ENCODE results near the gene TEKTIP1.
"Not testable (repeated sequence)": the region's sequence is repeated elsewhere in the genome, so short reads cannot be mapped to it uniquely, and the experiment has no call there.

Gene TEKTIP1

GRCh38 chr19:3576696-3577443, 37.9 kb downstream of the TEKTIP1 start:
- Histone ChIP-seq H3K79me2 (ENCODE audit: low read length) (peaks cover 8% of the 10 kb centered on the region; the same call in 1 of the 2 replicates), H2AFZ (ENCODE audit: low read depth, low read length) (no peak overlapping the region), H3K27me3 (ENCODE audit: low read depth, low read length) (no peaks in the 10 kb centered on the region), H3K9me3 (ENCODE audit: insufficient read depth, low read length) (no peaks in the 10 kb centered on the region), H3K4me1 (ENCODE audit: low read length) (peaks cover 9% of the 10 kb centered on the region), H3K4me3 (ENCODE audit: low read length) (no peak overlapping the region), H3K27ac (ENCODE audit: low read length) (no peak overlapping the region), H3K9ac (ENCODE audit: low read length) (no peak overlapping the region), H3K4me2 (ENCODE audit: low read length) (no peak overlapping the region), H4K20me1 (ENCODE audit: insufficient read depth, low read length) (peaks cover 5% of the 10 kb centered on the region; the same call in 1 of the 2 replicates), H3K36me3 (replicated peaks; ENCODE audit: low read depth, low read length) (peaks cover 11% of the 10 kb centered on the region)
- no peak for TF ChIP-seq CTCF (IDR thresholded peaks at IDR 0.05; ENCODE audit: low read depth, low read length)

GRCh38 chr19:3577723-3578344, 38.9 kb downstream of the TEKTIP1 start:
- Histone ChIP-seq H3K36me3 (replicated peaks; ENCODE audit: low read depth, low read length) (peaks cover 11% of the 10 kb centered on the region), H3K4me3 (ENCODE audit: low read length) (no peak overlapping the region), H2AFZ (ENCODE audit: low read depth, low read length) (no peak overlapping the region), H3K4me2 (ENCODE audit: low read length) (no peak overlapping the region), H4K20me1 (ENCODE audit: insufficient read depth, low read length) (peaks cover 5% of the 10 kb centered on the region; the same call in 1 of the 2 replicates), H3K79me2 (ENCODE audit: low read length) (peaks cover 8% of the 10 kb centered on the region; the same call in 1 of the 2 replicates), H3K9ac (ENCODE audit: low read length) (no peak overlapping the region), H3K27ac (ENCODE audit: low read length) (no peak overlapping the region), H3K27me3 (ENCODE audit: low read depth, low read length) (no peaks in the 10 kb centered on the region), H3K4me1 (ENCODE audit: low read length) (peaks cover 6% of the 10 kb centered on the region), H3K9me3 (ENCODE audit: insufficient read depth, low read length) (no peaks in the 10 kb centered on the region)
- TF ChIP-seq CTCF (IDR thresholded peaks at IDR 0.05; ENCODE audit: low read depth, low read length), result no peak
- no peak for TF ChIP-seq EZH2phosphoT487 (IDR thresholded peaks at IDR 0.05; ENCODE audit: low read depth)

- peaks cover 5% of the 10 kb centered on the region; the same call in 1 of the 2 replicates for H4K20me1 ChIP-seq (ENCODE audit: insufficient read depth, low read length)
- no peak overlapping the region for H3K9ac ChIP-seq (ENCODE audit: low read length)
- no peak overlapping the region for H2AFZ ChIP-seq (ENCODE audit: low read depth, low read length)
- H3K27ac ChIP-seq (ENCODE audit: low read length), result no peak overlapping the region
- no peaks in the 10 kb centered on the region for H3K27me3 ChIP-seq (ENCODE audit: low read depth, low read length)
- peaks cover 6% of the 10 kb centered on the region for H3K4me1 ChIP-seq (ENCODE audit: low read length)
- H3K9me3 ChIP-seq (ENCODE audit: insufficient read depth, low read length), result no peaks in the 10 kb centered on the region
- no peak overlapping the region for H3K4me2 ChIP-seq (ENCODE audit: low read length)
- H3K79me2 ChIP-seq (ENCODE audit: low read length), result peaks cover 6% of the 10 kb centered on the region; the same call in 1 of the 2 replicates
- TF ChIP-seq EZH2phosphoT487 (IDR thresholded peaks at IDR 0.05; ENCODE audit: low read depth) (no peak), CTCF (IDR thresholded peaks at IDR 0.05; ENCODE audit: low read depth, low read length) (no peak)
- H3K4me3 ChIP-seq (ENCODE audit: low read length), result no peak overlapping the region
- peaks cover 11% of the 10 kb centered on the region for H3K36me3 ChIP-seq (replicated peaks; ENCODE audit: low read depth, low read length)
Measured at GRCh38 chr19:3578390-3578789, 39.4 kb downstream of the TEKTIP1 start.

GRCh38 chr19:3580156-3580934, 41.4 kb downstream of the TEKTIP1 start:
- Histone ChIP-seq H3K27me3 (ENCODE audit: low read depth, low read length) (no peaks in the 10 kb centered on the region), H3K9me3 (ENCODE audit: insufficient read depth, low read length) (no peaks in the 10 kb centered on the region), H3K4me2 (ENCODE audit: low read length) (no peak overlapping the region), H4K20me1 (ENCODE audit: insufficient read depth, low read length) (no peaks in the 10 kb centered on the region), H3K36me3 (replicated peaks; ENCODE audit: low read depth, low read length) (peaks cover 7% of the 10 kb centered on the region), H2AFZ (ENCODE audit: low read depth, low read length) (no peak overlapping the region), H3K79me2 (ENCODE audit: low read length) (no peaks in the 10 kb centered on the region), H3K9ac (ENCODE audit: low read length) (no peak overlapping the region), H3K27ac (ENCODE audit: low read length) (no peak overlapping the region), H3K4me3 (ENCODE audit: low read length) (no peak overlapping the region), H3K4me1 (ENCODE audit: low read length) (no peaks in the 10 kb centered on the region)
- TF ChIP-seq EZH2phosphoT487 (IDR thresholded peaks at IDR 0.05; ENCODE audit: low read depth) (no peak), CTCF (IDR thresholded peaks at IDR 0.05; ENCODE audit: low read depth, low read length) (no peak)

GRCh38 chr19:3581792-3582191, 42.8 kb downstream of the TEKTIP1 start:
- H3K9ac ChIP-seq (ENCODE audit: low read length); H3K4me1 ChIP-seq (ENCODE audit: low read length); H3K4me3 ChIP-seq (ENCODE audit: low read length); H3K27ac ChIP-seq (ENCODE audit: low read length); H3K36me3 ChIP-seq (replicated peaks; ENCODE audit: low read depth, low read length); H3K4me2 ChIP-seq (ENCODE audit: low read length); H3K9me3 ChIP-seq (ENCODE audit: insufficient read depth, low read length); H3K79me2 ChIP-seq (ENCODE audit: low read length); H2AFZ ChIP-seq (ENCODE audit: low read depth, low read length); H3K27me3 ChIP-seq (ENCODE audit: low read depth, low read length); H4K20me1 ChIP-seq (ENCODE audit: insufficient read depth, low read length): not testable (repeated sequence)
